GM23248 (cell line): ENCODE measurements around the gene NUDC.

ENCODE experiments used
- EZH2 ChIP-seq: fragments of 200-600 bp; sonication (generic); IDR thresholded peaks from 2 replicates; pipeline ENCODE4 v1.6.1; 2018; ENCODE audit warnings: antibody characterized with exemption, mild to moderate bottlenecking; ENCODE audit not compliant: insufficient read depth, poor library complexity, severe bottlenecking
- EZH2phosphoT487 ChIP-seq: fragments of 200-600 bp; sonication (generic); IDR thresholded peaks from 2 replicates; pipeline ENCODE4 v1.6.1; 2018; ENCODE audit warnings: antibody characterized with exemption, moderate library complexity, mild to moderate bottlenecking, low read depth; ENCODE audit not compliant: insufficient read depth

GRCh38 chr1:26960625-26960966 is 39.1 kb downstream of the NUDC start:
- TF ChIP-seq EZH2 (no peak), EZH2phosphoT487 (no peak)
